Adrenal gland (tissue), 12 donors: ENCODE measurements around the gene MKRN1. TPM values are rescaled to one million over a fixed set of nuclear protein-coding genes. Genes with fewer than 3 reads are reported as not detected.
"Not testable (repeated sequence)": the region's sequence is repeated elsewhere in the genome, so short reads cannot be mapped to it uniquely, and the experiment has no call there.

Experiments used
- DNase-seq, 7 donors: peaks; one replicate each; pipeline ENCODE4 v3.0.0-alpha.2; 2019 to 2020
- H3K27ac ChIP-seq, 5 donors: fragments of 200-600 bp; sonication (generic) in 4 of 5; 1 replicate in 3 of 5; 2 replicates in 2 of 5; pipeline versions ENCODE4 v1.5.1 to v1.8.0; 2016 to 2020; ENCODE audit warnings: mild to moderate bottlenecking in 1 of 5
- H3K27me3 ChIP-seq: fragments of 200-600 bp; 2 replicates; pipeline ENCODE4 v1.8.0; 2021
- H3K36me3 ChIP-seq, 2 donors: fragments of 200-600 bp; replicated peaks in 1 of 2; 1 replicate in 1 of 2; 2 replicates in 1 of 2; pipeline versions ENCODE4 v1.5.1 to v1.8.0; 2018 to 2022
- H3K4me1 ChIP-seq, 2 donors: fragments of 200-600 bp; replicated peaks in 1 of 2; 1 replicate in 1 of 2; 2 replicates in 1 of 2; pipeline versions ENCODE4 v1.5.1 to v1.8.0; 2018 to 2021
- H3K4me3 ChIP-seq, 4 donors: fragments of 200-600 bp; sonication (generic) in 3 of 4; one replicate each; pipeline ENCODE4 v1.5.1; 2016 to 2018
- H3K9me3 ChIP-seq, 3 donors: fragments of 200-600 bp; sonication (generic) in 1 of 3; replicated peaks in 1 of 3; 1 replicate in 2 of 3; 2 replicates in 1 of 3; pipeline versions ENCODE4 v1.5.1 to v1.8.0; 2016 to 2021
- CTCF ChIP-seq, 6 experiments: fragments of 450-650 bp in 4 of 6; fragments of 200-600 bp in 2 of 6; sonication (generic) in 1 of 6; IDR thresholded peaks; 1 replicate in 5 of 6; 2 replicates in 1 of 6; pipeline versions ENCODE4 v1.5.1 to v1.8.0; 2016 to 2021; ENCODE audit warnings: antibody characterized with exemption in 6 of 6, mild to moderate bottlenecking in 2 of 6, moderate library complexity in 1 of 6
- POLR2A ChIP-seq, 2 donors: fragments of 450-650 bp; IDR thresholded peaks; one replicate each; pipeline ENCODE4 v1.6.1; 2017; ENCODE audit warnings: antibody characterized with exemption in 2 of 2, mild to moderate bottlenecking in 2 of 2, moderate library complexity in 1 of 2
- WGBS, 4 donors: extraction: QIAGEN DNeasy Blood & Tissue Kit in 2 of 4; methylation state at CpG; one replicate each; pipeline versions ENCODE4 v1.1.5 to v1.1.7; 2013 to 2017; 5-methylcytosine and 5-hydroxymethylcytosine counted together
- intact Hi-C, 2 donors: fragments of 100-400 bp; cut with DNase I; formaldehyde crosslinking; loops; one replicate each; pipeline versions ENCODE4 v1.14.1 to v1.15.0; 2022 to 2023
- polyA plus RNA-seq, 3 donors: library from polyadenylated mRNA; stranded (reverse); fragments of 200-250 nt in 2 of 3; fragments of 350-450 nt in 1 of 3; fragmentation: Illumina TruSeq in 1 of 3; extraction: RNeasy Lipid Tissue Mini Kit (QIAGEN cat#74804) in 1 of 3; gene quantifications; one replicate each; pipeline ENCODE4 v1.2.3, GENCODE V29; 2013 to 2014
- total RNA-seq, 9 donors: library from RNA; depleted of rRNA in 4 of 9; stranded (reverse); fragments of >200 nt in 4 of 9; fragments of 120-200 nt in 1 of 9; fragmentation: NEBNext Ultra II Directional in 1 of 9; extraction: Animal tissue kit (Norgen Biotek cat#: 25700) in 1 of 9; gene quantifications; one replicate each; pipeline versions ENCODE4 v1.1.0 to v1.2.4, GENCODE V29; 2013 to 2023
- donor health status: healthy with polysubstance abuse.
- donor health status: Bipolar disorder and iron deficiency.
- donor health status: DM: yes; HTN: yes; CAD: no.
- donor health status: DM: no; HTN: no; CAD: no.
- donor health status: DM: no; HTN: no; CAD: no.
- donor health status: DM: yes; HTN: yes; CAD: no.

MKRN1 gene
- total and polyA plus RNA-seq, 12 donors = 43.7 to 105 (median 61.8) TPM

- TF ChIP-seq POLR2A (IDR thresholded peaks at IDR 0.05) (no peak), CTCF (IDR thresholded peaks at IDR 0.05) (no peak)
- no peak overlapping the region for H3K27ac ChIP-seq
- DNase-seq = no peak
- no peak overlapping the region for H3K4me3 ChIP-seq
- no peaks in the 10 kb centered on the region for H3K4me1 ChIP-seq
- 85 to 94% (median 90%) methylated on average over 3 of the region's 3 CpGs for WGBS, 4 donors
- H3K27me3 ChIP-seq = no peaks in the 10 kb centered on the region
- H3K36me3 ChIP-seq = no peaks in the 10 kb centered on the region
- intact Hi-C loops = no loop called here
- no peaks in the 10 kb centered on the region for H3K9me3 ChIP-seq
Measured at GRCh38 chr7:140423501-140423900, 55.8 kb downstream of the MKRN1 start.

- Histone ChIP-seq H3K9me3 (no peaks in the 10 kb centered on the region), H3K27ac (no peak overlapping the region), H3K27me3 (no peaks in the 10 kb centered on the region), H3K4me1 (no peaks in the 10 kb centered on the region), H3K4me3 (no peak overlapping the region), H3K36me3 (no peaks in the 10 kb centered on the region)
- WGBS, 4 donors = 80 to 96% (median 82%) methylated on average over 2 of the region's 2 CpGs
- no peak for TF ChIP-seq CTCF (IDR thresholded peaks at IDR 0.05)
- no peak for DNase-seq
- intact Hi-C loops = no loop called here
Measured at GRCh38 chr7:140421521-140421920, 57.8 kb downstream of the MKRN1 start.

GRCh38 chr7:140418653-140419052 is 60.7 kb downstream of the MKRN1 start:
- H3K27me3 ChIP-seq = no peaks in the 10 kb centered on the region
- intact Hi-C loops = no loop called here
- no peaks in the 10 kb centered on the region for H3K9me3 ChIP-seq
- no peak overlapping the region for H3K4me3 ChIP-seq
- 76 to 88% (median 81%) methylated on average over 4 of the region's 4 CpGs for WGBS, 4 donors
- no peaks in the 10 kb centered on the region for H3K36me3 ChIP-seq
- H3K27ac ChIP-seq = no peak overlapping the region
- H3K4me1 ChIP-seq = no peaks in the 10 kb centered on the region
- TF ChIP-seq CTCF (IDR thresholded peaks at IDR 0.05) (no peak), POLR2A (IDR thresholded peaks at IDR 0.05) (no peak)
- DNase-seq = no peak

- 71 to 91% (median 82%) methylated on average over 5 of the region's 5 CpGs for WGBS, 4 donors
- not testable (repeated sequence) for H3K4me3 ChIP-seq
Measured at GRCh38 chr7:140418156-140418472, 61.2 kb downstream of the MKRN1 start.

GRCh38 chr7:140417456-140418155 is 61.7 kb downstream of the MKRN1 start:
- no peaks in the 10 kb centered on the region for H3K27me3 ChIP-seq
- WGBS, 4 donors = 69 to 82% (median 75%) methylated on average over 3 to 8 of the region's 8 CpGs
- H3K36me3 ChIP-seq = no peaks in the 10 kb centered on the region
- no peaks in the 10 kb centered on the region for H3K9me3 ChIP-seq
- no peak overlapping the region for H3K27ac ChIP-seq
- H3K4me3 ChIP-seq = no peak overlapping the region
- intact Hi-C loops = no loop called here
- TF ChIP-seq CTCF (IDR thresholded peaks at IDR 0.05) (no peak), POLR2A (IDR thresholded peaks at IDR 0.05) (no peak)
- no peaks in the 10 kb centered on the region for H3K4me1 ChIP-seq
- DNase-seq = no peak

More at GRCh38 chr7:140418156-140418472, 61.2 kb downstream of the MKRN1 start:
- H3K27me3 ChIP-seq, DNase-seq, H3K36me3 ChIP-seq, H3K27ac ChIP-seq, H3K9me3 ChIP-seq, H3K4me1 ChIP-seq, intact Hi-C loops: not testable (repeated sequence)
